IPS-NIHi7 (cell line): ENCODE data around the gene FLYWCH1.
"Not testable (repeated sequence)": the region's sequence is repeated elsewhere in the genome, so short reads cannot be mapped to it uniquely, and the experiment has no call there.

Experiments
- DNase-seq: peaks from one replicate; pipeline ENCODE4 v3.0.0; 2012; ENCODE audit warnings: mixed read lengths; ENCODE audit errors: extremely low spot score

FLYWCH1 gene

DNA sequence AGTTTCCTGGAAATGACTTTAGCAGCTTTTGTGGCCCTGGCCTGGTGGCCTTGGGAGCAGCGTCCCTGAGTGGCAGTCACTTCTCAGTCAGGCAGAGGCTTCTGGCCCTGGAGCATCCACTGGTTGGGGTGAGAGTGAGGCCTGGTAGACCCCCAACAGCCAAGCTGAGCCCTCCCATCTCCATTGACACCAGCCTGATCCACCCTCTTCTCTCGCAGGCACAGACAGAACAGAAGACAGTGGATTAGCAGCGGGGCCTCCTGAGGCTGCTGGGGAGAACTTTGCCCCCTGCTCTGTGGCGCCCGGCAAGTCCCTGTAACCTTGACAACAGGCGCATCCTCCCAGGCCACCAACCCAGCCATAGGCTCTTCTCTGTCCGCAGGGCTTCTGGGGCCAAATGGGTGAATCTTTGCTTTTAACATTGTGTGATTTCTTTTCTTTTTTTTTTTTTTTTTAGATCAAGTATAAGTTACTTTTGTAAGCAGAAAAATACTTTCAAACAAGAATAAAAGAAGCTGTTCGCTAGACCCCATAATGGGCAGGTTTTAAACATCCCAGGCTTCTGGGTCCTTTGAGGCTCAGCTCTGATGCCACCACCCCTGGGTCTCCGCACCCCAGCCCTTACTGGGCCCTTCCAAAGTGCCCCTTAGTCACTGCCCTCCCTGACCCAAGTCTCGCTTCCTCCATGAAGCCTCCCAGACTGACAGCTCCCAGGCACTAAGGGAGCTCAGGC is 12.7 kb upstream of the FLYWCH1 start:
- DNase-seq: no peak

DNA sequence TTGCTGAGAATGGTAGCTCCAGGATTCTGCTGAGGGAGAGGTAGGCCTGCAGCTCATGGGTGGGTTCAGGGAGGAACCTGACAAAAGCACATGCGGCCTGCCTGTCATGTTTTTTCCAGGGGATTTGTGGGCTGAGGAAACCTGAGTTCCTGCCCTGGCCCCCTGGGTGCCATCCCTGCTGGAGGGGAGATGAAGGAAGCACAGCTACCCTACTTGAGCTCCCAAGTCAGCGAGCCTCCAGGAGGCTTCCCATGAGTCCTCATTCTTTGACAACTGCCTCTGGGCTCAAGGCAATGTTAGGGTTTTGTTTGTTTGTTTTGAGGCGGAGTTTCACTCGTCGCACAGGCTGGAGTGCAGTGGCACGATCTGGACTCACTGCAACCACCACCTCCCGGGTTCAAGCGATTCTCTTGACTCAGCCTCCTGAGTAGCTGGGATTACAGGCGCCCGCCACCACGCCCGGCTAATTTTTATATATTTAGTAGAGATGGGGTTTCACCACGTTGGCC is 12.1 kb upstream of the FLYWCH1 start:
- no peak for DNase-seq

DNA sequence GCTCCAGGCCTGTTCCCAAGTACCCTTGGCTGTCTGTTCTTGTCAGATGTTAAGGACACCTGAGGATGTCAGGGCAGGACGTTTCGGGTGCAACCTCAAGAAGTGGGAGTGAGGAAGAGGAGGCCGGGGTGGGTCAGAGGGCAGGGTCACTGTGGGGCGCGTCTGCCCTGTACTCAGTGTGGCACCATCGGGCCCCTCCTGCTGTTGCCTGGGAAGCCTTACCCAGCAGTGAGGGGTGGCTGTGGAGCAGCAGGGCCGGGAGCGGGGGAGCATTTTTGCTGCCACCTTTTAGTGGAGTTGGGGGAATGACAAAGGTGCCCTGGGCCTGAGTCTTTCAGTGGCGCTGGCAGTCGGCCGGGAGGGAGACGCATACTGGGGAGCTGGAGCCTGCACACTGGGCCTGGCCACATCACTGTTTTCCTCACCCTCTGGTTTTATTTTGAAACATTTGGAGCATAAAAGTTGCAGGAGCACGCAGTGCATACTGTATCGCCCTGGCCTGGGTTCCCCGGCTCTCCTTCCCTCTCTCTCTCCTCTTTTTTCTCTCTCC is 11.1 kb upstream of the FLYWCH1 start:
- no peak for DNase-seq

DNA sequence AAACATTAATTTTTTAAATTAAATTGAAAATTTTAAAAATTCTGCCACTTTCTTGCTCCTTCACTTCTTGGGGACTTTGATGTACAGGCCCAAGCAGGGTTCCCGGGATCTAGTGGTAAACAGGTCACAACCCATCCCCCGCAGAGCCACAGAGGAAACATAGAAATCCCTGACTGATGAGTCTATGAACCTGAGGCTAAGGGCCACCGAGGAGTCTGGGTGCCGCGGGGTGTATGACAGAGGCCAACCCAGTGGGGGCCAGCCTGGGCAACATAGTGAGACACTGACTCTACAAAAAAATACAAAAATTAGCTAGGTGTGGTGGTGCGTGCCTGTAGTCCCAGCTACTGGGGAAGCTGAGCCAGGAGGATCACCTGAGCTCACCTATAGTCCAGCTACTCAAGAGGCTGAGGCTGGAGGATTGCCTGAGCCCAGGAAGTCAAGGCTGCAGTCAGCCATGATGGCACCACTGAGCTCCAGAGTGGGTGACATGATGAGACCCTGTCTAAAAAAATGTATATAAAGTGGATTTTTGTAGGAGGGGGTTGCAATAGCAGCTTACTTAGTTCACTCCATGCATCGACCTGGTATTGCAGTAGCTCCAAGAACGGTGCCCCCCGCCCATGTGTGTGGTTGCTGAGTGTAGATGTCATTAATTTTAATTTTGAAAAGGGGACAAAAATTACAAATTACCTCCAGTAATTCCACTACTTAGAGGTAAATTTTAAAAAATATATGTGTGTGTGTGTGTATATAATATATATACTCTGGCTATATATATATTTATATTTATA is 9.2 kb upstream of the FLYWCH1 start:
- DNase-seq: no peak

DNA sequence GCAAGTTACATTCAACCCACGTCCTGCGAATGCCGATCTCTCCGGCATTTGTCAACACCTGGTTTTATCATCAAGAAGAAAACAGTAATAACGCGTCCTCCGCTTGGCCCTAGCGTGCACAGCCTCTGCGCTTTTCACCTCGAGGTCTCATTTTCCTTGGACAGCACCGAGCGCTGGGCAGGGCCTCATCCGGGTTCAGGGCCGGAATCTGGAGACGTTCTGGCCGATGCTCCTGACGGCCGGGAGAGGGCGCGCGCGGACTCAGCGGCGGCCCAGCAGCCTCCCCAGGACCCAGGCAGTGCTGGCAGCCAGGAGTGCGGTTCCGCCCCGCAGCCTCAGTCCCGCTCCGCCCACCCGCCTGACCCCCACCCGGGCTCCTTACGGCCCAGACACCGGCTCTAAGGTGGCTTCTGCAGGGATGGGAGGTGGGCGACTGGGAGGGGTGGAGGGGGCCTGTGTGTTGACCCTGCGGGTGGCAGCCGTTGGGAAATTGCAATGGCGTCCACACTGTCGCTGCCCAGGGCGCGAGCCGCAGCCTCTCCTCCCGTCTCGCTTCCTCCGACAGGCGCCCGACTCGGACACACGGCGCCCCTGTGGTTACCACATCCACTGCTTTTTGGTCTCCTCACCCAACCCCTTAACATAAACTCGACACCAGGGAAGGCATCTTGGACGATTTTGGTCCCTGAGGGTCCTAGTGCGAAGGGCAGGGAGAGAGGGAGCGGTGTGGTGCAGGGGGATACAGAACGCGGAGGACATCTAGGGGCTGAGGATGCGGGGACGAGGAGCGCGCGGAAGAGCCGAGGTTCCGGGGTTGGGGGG is 7.4 kb upstream of the FLYWCH1 start:
- peak; percentile 90 for DNase-seq

DNA sequence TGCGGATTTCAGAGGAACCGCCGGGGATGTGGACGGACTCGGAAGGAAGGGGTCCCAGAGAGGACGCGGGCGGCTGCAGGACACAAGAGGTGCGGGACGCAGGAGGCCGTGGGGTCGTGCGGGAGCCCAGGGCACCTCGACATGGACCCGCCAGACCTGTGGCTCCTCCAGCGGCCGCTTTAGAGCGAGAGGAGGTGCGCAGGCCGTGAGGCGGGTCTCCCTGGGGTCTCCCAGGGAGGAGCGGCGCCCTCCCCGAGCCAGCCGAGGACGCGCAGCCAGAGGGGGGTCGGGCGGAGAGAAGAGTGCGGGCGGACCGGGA is 6.8 kb upstream of the FLYWCH1 start:
- no peak for DNase-seq

DNA sequence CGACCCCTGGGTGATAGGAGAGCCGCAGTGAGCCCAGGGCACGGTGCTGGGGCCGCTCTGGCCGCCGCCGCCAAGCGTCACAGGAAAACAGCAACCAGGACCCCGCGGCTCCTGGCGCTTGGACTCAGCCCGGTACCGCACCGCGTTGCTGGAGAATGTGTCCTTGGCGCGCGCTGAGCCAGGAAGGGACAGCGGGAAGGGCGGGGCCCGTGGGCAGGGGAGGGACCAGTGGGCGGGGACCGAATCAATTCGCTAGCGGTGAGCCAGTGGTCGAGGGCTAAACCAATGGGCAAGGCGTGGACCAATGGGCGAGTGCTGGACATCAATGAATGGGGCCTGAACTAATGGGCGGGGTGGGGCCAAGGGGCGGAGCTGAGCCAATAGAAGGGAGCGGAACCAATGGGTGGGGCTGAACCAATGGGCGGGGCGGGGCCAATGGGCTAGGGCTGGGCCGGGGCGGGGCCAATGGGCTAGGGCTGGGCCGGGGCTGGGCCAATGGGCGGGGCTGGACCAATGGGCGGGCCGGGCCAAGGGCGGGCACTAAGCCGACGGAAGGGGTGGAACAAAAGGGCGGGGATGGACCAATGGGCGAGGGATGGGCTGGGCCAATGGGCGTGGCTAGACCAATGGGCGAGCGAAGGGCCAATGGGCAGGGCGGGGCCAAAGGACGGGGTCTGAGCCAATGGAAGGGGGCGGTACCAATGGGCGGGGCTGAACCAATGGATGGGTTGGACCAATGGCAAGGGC is 6.3 kb upstream of the FLYWCH1 start:
- DNase-seq: peak; percentile 95

DNA sequence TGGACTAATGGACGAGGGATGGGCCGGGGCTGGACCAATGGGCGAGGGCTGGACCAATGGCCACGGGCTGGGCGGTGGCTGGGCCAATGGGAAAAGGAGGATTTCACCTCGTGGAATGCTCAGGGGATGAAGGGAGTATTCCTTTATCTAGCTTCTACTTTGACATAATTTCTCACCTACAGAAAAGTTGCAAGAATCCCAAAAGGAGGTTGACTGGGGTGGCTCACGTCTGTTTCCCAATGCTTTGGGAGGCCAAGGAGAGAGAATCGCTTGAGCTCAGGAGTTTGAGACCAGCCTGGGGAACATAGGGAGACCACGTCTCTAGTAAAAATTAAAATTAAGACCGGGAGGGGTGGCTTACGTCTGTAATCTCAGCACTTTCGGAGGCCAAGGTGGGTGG is 5.7 kb upstream of the FLYWCH1 start:
- no peak for DNase-seq

DNA sequence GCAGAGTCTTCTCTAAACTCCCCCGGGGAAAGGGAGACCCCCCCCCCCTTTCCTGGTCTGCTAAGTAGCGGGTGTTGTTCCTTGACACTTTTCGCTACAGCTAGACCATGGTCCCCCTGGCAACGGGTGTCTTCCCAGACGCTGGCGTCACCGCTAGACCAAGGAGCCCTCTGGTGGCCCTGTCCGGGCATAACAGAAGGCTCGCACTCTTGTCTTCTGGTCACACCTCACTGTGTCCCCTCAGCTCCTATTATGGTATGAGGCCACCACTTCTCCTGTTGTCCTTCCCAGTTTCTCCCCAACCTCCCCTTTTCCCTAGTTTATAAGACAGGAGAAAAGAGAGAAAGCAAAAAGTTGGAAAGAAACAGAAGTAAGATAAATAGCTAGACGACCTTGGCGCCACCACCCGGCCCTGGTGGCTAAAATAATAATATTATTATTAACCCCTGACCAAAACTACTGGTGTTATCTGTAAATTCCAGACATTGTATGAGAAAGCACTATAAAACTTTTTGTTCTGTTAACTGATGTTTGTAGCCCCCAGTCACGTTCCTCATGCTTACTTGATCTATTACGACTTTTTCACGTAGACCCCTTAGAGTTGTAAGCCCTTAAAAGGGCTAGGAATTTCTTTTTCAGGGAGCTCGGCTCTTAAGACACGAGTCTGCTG is 4.5 kb upstream of the FLYWCH1 start:
- DNase-seq: not testable (repeated sequence)

DNA sequence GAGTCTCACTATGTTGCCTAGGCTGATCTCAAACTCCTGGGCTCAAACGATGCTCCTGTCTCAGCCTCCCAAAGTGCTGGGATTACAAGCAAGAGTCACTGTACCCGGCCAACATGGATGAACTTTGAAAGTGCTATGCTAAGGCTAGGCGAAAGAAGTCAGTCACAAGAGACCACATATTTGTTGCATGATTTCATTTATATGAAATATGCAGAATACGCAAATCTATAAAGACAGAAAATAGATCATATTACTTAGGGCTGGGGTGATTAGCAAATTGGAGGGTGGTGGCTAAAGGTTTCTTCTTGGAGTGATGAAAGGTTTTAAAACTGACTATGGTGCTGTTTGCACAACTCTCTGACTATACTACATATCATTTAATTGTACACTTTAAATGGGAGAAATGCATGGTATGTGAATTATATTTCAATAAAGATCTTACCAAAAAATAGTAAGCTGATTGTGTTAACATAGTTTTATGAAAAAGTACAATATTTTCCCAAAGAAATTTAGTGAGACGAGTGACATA is 1.2 kb upstream of the FLYWCH1 start:
- no peak for DNase-seq

DNA sequence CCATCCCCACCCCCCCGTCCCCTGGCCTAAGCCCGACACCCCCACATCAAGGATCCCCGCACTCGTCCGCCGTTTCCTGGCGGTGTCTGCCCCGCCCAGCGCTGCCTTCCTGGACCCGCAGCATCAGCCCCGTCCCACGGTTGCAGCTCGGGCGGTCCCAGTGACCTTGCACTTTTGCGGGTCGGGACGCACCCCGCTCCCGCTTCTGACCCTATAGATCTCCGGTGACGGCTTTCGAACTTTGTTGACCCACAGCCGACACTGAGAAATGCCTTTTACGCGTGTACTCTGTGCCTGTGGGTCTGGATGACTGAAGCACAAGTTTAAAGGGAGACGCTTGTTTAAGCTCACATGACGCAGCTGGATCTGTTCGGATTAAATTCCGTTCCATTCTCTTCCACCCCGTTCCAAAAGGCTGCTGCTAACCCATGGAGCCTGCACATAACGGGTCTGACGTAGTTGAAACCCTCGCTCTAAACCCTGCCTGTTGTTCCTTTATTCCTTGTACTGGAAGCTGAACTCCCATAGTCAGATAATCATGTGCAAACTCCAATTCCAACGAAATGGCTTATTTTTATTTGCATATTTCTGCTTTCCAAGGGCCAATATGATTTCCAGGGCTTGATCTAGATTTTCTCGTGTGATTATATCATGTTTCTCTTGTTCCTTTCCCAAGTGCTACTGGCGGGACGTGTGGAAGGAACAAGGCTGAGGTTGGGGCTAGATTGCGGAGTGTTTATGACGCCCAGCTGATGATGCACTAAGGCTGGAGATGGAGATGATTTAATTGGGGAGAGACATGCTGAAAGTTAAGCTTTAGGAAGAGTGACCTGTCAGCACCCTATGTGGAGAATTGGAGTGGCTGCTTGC is 834 bp downstream of the FLYWCH1 start:
- no peak for DNase-seq

DNA sequence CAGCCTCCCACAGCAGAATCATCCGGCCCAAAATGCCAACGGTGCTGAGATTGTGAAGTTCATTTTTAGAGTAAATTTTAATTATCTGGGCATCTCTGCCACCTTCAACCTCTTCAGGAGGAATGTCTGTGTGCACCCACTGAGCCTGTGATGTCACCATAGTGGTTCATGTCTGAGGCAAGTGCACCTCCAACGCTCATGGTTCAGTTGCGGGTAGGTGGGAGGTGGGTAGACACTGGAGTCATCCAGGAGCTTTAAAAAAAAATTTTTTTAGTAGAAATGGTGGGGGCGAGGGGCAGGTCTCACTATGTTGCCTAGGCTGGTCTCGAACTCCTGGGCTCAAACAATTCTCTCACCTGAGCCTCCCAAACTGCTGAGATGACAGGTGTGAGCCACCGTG is 1.9 kb downstream of the FLYWCH1 start:
- DNase-seq: no peak

DNA sequence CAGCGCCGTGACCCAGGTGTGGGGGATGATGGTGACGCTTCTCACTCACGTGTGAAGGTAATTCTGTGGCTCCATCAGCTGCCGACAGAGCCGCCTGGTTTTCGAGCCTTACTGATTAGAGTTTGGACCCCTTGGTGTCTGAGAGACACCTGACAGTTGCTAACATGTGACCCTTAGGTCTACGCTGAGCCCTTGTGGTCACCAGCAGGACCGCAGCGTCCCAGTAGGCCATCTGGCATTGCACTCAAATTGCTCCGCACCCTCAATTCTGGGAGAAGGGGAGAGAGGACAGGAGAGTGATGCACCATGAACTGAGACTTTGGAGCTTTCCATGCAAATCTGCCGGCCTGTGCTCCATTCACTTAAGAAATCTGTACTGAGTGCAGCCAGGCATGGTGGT is 2.5 kb downstream of the FLYWCH1 start:
- DNase-seq: no peak

DNA sequence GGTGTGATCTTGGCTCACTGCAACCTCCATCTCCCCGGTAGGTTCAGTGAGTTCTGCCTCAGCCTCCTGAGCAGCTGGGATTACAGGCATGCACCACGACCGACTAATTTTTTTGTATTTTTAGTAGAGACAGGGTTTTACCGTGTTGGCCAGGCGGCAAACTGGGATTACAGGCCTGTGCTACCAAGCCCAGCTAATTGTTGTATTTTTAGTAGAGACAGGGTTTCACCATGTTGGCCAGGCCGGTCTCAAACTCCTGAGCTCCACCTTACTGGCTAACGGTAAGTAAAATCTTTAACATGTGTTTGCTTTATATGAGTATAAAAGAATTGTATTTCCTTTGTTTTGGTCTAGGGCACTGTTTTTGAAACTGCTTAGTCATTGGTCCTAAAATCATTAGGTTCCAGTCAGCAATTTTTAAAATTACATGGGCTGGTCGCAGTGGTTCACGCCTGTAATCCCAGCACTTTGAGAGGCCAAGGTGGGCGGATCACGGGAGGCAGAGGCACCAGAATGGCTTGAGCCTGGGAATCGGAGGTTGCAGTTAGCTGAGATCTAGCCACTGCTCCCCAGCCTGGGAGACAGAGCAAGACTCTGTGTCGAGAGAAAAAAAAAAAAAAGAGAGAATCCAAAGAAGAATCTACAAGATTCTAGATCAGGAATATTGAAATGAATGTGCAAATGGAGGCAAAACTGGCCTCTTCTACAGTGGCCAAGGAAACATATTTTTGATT is 3.6 kb downstream of the FLYWCH1 start:
- DNase-seq: no peak

DNA sequence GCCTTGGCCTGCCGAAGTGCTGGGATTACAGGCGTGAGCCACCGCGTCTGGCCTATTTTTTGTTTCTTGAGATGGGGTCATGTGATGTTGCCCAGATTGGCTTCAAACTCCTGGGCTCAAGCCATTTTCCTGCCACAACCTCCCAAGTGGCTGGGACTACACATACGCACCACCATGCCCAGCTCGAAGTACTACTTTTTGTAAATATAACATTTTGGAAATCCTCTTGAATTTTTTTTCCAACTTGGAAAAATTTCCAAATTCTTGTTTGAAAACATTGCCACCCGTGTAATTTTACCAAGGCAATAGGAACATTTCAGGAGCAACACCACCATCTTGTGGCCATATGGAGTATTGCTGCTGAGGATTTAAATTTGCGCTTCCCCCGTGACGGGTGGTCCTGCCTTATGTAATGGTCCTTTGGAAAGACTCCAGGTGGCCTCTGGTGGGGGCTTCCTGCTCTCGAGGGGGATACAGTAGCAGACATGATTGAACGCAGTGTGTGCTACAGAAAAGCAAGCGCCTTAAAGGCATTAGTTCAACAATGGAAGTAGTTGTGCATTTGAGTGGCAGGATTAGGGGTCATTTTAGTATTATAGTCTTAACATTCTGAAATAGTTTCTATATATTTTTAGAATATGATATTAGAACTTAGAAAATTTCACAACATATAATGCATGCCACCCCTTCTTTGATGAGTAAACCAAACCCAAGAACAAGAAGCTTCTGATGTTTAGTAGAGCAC is 8.0 kb downstream of the FLYWCH1 start:
- peak; percentile 49 for DNase-seq

DNA sequence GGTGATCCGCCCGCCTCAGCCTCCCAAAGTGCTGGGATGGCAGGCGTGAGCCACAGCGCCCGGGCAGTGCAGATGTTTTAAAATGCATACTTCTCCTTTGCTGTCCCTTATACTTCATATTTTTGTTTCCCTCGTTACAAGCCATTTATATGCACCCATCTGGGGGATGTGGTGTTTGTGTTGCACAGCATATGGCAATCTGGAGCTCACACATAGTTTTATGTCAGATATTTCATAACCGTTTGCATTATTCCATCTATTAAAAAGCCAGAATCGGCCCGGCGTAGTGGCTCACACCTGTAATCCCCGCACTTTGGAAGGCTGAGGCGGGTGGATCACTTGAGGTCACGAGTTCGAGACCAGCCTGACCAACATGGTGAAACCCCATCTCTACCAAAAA is 11.8 kb downstream of the FLYWCH1 start:
- no peak for DNase-seq

DNA sequence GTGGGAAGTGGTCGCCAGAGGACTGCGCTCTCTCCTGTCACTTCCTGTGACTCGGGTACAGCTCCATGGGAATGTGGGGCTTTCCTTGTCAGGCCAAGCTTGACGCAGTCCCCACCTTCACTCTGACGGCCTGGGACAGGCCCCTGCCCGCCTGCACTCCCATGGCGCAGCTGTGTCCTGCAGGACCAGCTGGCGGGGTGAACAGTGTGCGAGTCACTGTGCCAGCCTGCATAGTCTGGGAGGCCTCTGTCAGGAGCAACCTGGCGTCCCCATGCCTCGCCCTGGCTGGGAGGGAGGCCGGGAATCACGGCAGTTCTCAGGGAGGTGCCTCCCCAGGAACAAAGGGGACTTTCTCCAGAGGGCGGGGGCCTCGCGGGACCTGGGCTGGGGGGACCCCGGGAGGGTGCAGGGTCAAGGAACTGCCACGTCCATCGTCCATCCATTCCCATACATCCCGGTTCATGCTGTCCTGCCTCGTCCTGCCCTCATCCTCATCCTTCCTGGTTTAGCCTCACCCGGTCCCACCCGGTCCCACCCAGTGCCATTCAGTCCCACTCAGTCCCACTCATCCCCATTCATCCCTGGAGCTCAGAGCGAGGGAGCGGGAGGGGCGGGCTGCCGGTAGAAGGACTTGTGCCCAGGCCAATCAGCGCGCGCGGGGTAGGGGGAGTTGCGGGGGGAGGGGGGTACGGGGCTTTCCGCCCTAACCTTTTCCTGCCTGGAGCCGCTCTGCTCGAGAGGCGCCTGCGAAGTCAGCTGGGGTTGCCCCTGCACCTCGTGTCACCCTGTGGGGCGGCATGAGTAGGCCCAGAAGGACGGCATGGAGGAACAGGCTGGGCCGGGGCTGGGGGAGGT is 13.4 kb downstream of the FLYWCH1 start:
- DNase-seq: peak; percentile 74
